Measurements from ENCODE around the gene CFAP57.

Gene CFAP57

GRCh38 chr1:43256675-43257570, 84.8 kb downstream of the CFAP57 start:
- no peak for DNase-seq

- DNase-seq, result no peak
Observed at GRCh38 chr1:43258370-43258769, 86.2 kb downstream of the CFAP57 start.

- DNase-seq, result no peak
Observed at GRCh38 chr1:43265431-43265830, 93.3 kb downstream of the CFAP57 start.

GRCh38 chr1:43266881-43267280, 94.8 kb downstream of the CFAP57 start:
- DNase-seq, result no peak

GRCh38 chr1:43267291-43267805, 95.2 kb downstream of the CFAP57 start:
- DNase-seq, result no peak

- no peak for DNase-seq
Observed at GRCh38 chr1:43267818-43268425, 95.8 kb downstream of the CFAP57 start.

- DNase-seq, result no peak
Observed at GRCh38 chr1:43269627-43270375, 97.7 kb downstream of the CFAP57 start, which contains the start of gene TMEM125. Gene TMEM125 (plus strand): TSS chr1:43269983. CDS start chr1:43272723, 2,740 bp downstream.

GRCh38 chr1:43270421-43271095, 98.4 kb downstream of the CFAP57 start:
- no peak for DNase-seq

- no peak for DNase-seq
Observed at GRCh38 chr1:43271186-43272118, 99.3 kb downstream of the CFAP57 start.

GRCh38 chr1:43272161-43272560, 100.0 kb downstream of the CFAP57 start:
- DNase-seq, result no peak

- DNase-seq, result no peak
Observed at GRCh38 chr1:43272576-43273571, 100.7 kb downstream of the CFAP57 start.

- no peak for DNase-seq
Observed at GRCh38 chr1:43273708-43274107, 101.6 kb downstream of the CFAP57 start.

- DNase-seq, result no peak
Observed at GRCh38 chr1:43274125-43274803, 102.1 kb downstream of the CFAP57 start.

- no peak for DNase-seq
Observed at GRCh38 chr1:43274804-43275180, 102.7 kb downstream of the CFAP57 start.

GRCh38 chr1:43275826-43276620, 103.9 kb downstream of the CFAP57 start:
- DNase-seq, result no peak

GRCh38 chr1:43276673-43277072, 104.5 kb downstream of the CFAP57 start:
- DNase-seq, result no peak

- no peak for DNase-seq
Observed at GRCh38 chr1:43277116-43277876, 105.2 kb downstream of the CFAP57 start.

- no peak for DNase-seq
Observed at GRCh38 chr1:43279161-43279560, 107.0 kb downstream of the CFAP57 start.

All from effector CD8-positive, alpha-beta T cell (primary cell).